ENCODE results near the gene HAUS2.
"Not testable (repeated sequence)": the region's sequence is repeated elsewhere in the genome, so short reads cannot be mapped to it uniquely, and the experiment has no call there.

Gene HAUS2

GRCh38 chr15:42548249-42549031 lies at the start of gene HAUS2, which contains the start of gene LRRC57:
TSS of gene HAUS2 (plus strand) at chr15:42548838. CDS start at chr15:42548873, 35 bp downstream.
TSS of gene LRRC57 (minus strand) at chr15:42548793. CDS start at chr15:42548434, 359 bp downstream.
- peak; percentile 89 for DNase-seq

- no peak for DNase-seq
Measured at GRCh38 chr15:42499858-42500609, 48.6 kb upstream of the HAUS2 start.

- DNase-seq = no peak
Measured at GRCh38 chr15:42502477-42502876, 46.2 kb upstream of the HAUS2 start.

GRCh38 chr15:42503825-42504224 lies 44.8 kb upstream of the HAUS2 start:
- no peak for DNase-seq

GRCh38 chr15:42504631-42505030 lies 44.0 kb upstream of the HAUS2 start:
- no peak for DNase-seq

GRCh38 chr15:42507514-42507913 lies 41.1 kb upstream of the HAUS2 start:
- no peak for DNase-seq

- DNase-seq = no peak
Measured at GRCh38 chr15:42508263-42508690, 40.4 kb upstream of the HAUS2 start.

- no peak for DNase-seq
Measured at GRCh38 chr15:42510258-42511006, 38.2 kb upstream of the HAUS2 start.

- DNase-seq = no peak
Measured at GRCh38 chr15:42511007-42511391, 37.6 kb upstream of the HAUS2 start.

GRCh38 chr15:42523331-42523730 lies 25.3 kb upstream of the HAUS2 start:
- peak; percentile 3 for DNase-seq

GRCh38 chr15:42528970-42529369 lies 19.7 kb upstream of the HAUS2 start:
- DNase-seq = no peak

GRCh38 chr15:42533246-42533645 lies 15.4 kb upstream of the HAUS2 start:
- no peak for DNase-seq

- no peak for DNase-seq
Measured at GRCh38 chr15:42544853-42545629, 3.6 kb upstream of the HAUS2 start.

- peak; percentile 46 for DNase-seq
Measured at GRCh38 chr15:42547918-42548248, 755 bp upstream of the HAUS2 start.

GRCh38 chr15:42549032-42549491 lies 424 bp downstream of the HAUS2 start:
- DNase-seq = peak; percentile 61

GRCh38 chr15:42549741-42550392 lies 1.2 kb downstream of the HAUS2 start:
- no peak for DNase-seq

- no peak for DNase-seq
Measured at GRCh38 chr15:42553554-42553953, 4.9 kb downstream of the HAUS2 start.

- not testable (repeated sequence) for DNase-seq
Measured at GRCh38 chr15:42556550-42557207, 8.0 kb downstream of the HAUS2 start.

- DNase-seq = no peak
Measured at GRCh38 chr15:42558739-42559138, 10.1 kb downstream of the HAUS2 start.

- DNase-seq = peak; percentile 96
Measured at GRCh38 chr15:42575188-42576039, 26.8 kb downstream of the HAUS2 start, which contains the start of gene STARD9. TSS of gene STARD9 (plus strand) at chr15:42575606. CDS start at chr15:42575716, 110 bp downstream.

Data from NCI-H69 (cell line).